H1 (cell line): ENCODE results near the gene FGF14.

Source experiments
- CTCF ChIP-seq, 3 experiments: IDR thresholded peaks; 1 replicate in 2 of 3; 2 replicates in 1 of 3; pipeline versions ENCODE4 v1.5.1 to v1.6.1; 2011; ENCODE audit warnings: low read length in 3 of 3, mild to moderate bottlenecking in 3 of 3, inconsistent platforms in 2 of 3, low read depth in 1 of 3, moderate library complexity in 1 of 3; ENCODE audit not compliant: insufficient read depth in 1 of 3; ENCODE audit errors: control extremely low read depth in 1 of 3
- EP300 ChIP-seq, 2 experiments: IDR thresholded peaks; 1 replicate in 1 of 2; 2 replicates in 1 of 2; pipeline ENCODE4 v1.6.1; 2011 to 2012; ENCODE audit warnings: low read depth in 2 of 2, low read length in 2 of 2, mild to moderate bottlenecking in 2 of 2, borderline replicate concordance in 1 of 2, inconsistent platforms in 1 of 2, moderate library complexity in 1 of 2
- GABPA ChIP-seq: IDR thresholded peaks from 2 replicates; pipeline ENCODE4 v1.6.1; 2011; ENCODE audit warnings: mild to moderate bottlenecking, low read length, moderate library complexity, borderline replicate concordance; ENCODE audit not compliant: insufficient read depth
- POLR2A ChIP-seq, 2 experiments: IDR thresholded peaks; 1 replicate in 1 of 2; 2 replicates in 1 of 2; pipeline ENCODE4 v1.6.1; 2011; ENCODE audit warnings: low read depth in 2 of 2, low read length in 2 of 2, mild to moderate bottlenecking in 2 of 2; ENCODE audit errors: control extremely low read depth in 1 of 2
- RBBP5 ChIP-seq: IDR thresholded peaks from 2 replicates; pipeline ENCODE4 v1.7.1; 2012; ENCODE audit warnings: low read depth, mild to moderate bottlenecking, inconsistent platforms, low read length, moderate library complexity, borderline replicate concordance
- SUZ12 ChIP-seq: fragments of 200-600 bp; sonication (generic); IDR thresholded peaks from 2 replicates; pipeline ENCODE4 v1.6.1; 2012; ENCODE audit warnings: mild to moderate bottlenecking, inconsistent platforms, low read length, moderate library complexity, mixed read lengths
- TAF1 ChIP-seq: IDR thresholded peaks from 2 replicates; pipeline ENCODE4 v1.6.1; 2011; ENCODE audit warnings: mild to moderate bottlenecking, low read depth, low read length
- TF ChIP-seq, protein P1 (sequence below): IDR thresholded peaks from 2 replicates; pipeline ENCODE4 v1.6.1; 2012; ENCODE audit warnings: inconsistent platforms
- TF ChIP-seq, protein P2 (sequence below): IDR thresholded peaks from 2 replicates; pipeline ENCODE4 v1.6.1; 2011; ENCODE audit warnings: low read depth, mild to moderate bottlenecking, low read length; ENCODE audit not compliant: insufficient read depth

DNA sequence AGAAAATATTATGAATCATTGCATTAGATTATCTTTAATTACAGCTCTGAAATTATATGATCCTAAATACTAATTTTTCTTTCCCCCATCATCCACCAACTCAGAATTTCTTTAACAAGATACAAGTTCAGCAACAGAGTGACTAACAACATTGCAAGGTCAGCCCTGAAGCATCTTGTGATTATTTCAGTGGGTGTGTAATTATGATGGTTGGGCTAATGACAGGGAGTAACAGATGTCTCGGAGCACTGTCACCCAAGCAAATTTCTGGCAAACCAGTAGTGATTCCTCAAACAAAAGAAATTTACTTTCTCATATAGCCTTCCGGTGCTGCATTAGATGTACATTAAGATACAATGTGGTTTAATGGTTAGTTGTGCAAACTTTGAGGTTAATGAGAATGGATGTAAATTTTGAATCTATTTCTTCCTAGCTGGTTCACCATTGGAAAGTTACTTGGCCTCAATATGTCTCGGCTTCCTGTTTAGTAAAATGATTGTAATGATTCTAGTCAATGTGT is 710.4 kb downstream of the FGF14 start:
- TF ChIP-seq, protein P1, sequence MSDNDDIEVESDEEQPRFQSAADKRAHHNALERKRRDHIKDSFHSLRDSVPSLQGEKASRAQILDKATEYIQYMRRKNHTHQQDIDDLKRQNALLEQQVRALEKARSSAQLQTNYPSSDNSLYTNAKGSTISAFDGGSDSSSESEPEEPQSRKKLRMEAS = no peak
- TF ChIP-seq CTCF (IDR thresholded peaks at IDR 0.05; ENCODE audit: control extremely low read depth in 1 of 3, insufficient read depth in 1 of 3, low read depth in 1 of 3, low read length in 3 of 3) (no peak), SUZ12 (no peak), TAF1 (no peak), EP300 (IDR thresholded peaks at IDR 0.05; ENCODE audit: borderline replicate concordance in 1 of 2, low read depth in 2 of 2, low read length in 2 of 2) (no peak), RBBP5 (no peak), POLR2A (IDR thresholded peaks at IDR 0.05; ENCODE audit: control extremely low read depth in 1 of 2, low read depth in 2 of 2, low read length in 2 of 2) (no peak), GABPA (no peak)
- TF ChIP-seq, protein P2, sequence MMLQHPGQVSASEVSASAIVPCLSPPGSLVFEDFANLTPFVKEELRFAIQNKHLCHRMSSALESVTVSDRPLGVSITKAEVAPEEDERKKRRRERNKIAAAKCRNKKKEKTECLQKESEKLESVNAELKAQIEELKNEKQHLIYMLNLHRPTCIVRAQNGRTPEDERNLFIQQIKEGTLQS = no peak
